LNCAP (cell line): ENCODE results near the gene CA10.

Experiments used
- TF ChIP-seq, protein P1 (sequence below): fragments of 450-650 bp; IDR thresholded peaks from 2 replicates; pipeline ENCODE4 v1.5.1; 2017; ENCODE audit warnings: mild to moderate bottlenecking

CA10 gene

DNA sequence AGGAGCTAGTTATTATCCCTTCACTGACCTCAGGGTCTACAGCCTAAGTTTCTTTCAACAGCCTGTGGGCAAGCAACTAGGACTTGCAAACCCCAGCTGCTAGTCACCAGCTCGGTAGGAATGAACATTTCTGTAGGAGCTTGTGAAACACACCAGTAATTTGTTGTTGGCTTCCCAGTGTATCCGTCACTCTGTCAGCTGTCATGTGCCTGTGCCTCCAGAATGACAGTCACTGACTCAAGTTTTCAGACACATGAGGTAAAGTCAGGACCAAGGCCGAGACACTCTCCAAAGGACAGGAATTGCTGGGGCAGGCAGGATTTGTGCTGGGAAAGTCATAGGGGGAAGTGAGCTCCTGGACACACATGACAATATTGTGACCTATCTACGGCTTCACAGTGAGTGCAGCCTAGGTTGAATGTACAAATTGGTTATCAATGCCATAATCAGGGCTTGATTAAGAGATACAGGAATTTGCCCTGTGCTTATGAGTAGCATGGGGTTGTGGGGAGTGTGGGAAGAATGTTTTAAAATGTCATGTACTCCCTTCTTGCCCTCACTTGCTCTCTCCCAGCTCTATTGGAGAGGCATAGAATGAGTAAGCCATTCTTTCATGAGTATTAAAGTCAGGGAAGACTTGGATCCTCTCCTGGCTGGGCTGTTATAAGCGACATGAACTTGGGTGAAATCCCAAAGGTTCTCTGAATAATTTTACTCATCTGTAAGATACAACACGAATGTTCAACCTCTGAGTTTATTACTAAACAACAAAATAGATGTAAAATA, 506.8 kb downstream of the CA10 start:
- TF ChIP-seq, protein P1, sequence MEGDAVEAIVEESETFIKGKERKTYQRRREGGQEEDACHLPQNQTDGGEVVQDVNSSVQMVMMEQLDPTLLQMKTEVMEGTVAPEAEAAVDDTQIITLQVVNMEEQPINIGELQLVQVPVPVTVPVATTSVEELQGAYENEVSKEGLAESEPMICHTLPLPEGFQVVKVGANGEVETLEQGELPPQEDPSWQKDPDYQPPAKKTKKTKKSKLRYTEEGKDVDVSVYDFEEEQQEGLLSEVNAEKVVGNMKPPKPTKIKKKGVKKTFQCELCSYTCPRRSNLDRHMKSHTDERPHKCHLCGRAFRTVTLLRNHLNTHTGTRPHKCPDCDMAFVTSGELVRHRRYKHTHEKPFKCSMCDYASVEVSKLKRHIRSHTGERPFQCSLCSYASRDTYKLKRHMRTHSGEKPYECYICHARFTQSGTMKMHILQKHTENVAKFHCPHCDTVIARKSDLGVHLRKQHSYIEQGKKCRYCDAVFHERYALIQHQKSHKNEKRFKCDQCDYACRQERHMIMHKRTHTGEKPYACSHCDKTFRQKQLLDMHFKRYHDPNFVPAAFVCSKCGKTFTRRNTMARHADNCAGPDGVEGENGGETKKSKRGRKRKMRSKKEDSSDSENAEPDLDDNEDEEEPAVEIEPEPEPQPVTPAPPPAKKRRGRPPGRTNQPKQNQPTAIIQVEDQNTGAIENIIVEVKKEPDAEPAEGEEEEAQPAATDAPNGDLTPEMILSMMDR, result no peak

DNA sequence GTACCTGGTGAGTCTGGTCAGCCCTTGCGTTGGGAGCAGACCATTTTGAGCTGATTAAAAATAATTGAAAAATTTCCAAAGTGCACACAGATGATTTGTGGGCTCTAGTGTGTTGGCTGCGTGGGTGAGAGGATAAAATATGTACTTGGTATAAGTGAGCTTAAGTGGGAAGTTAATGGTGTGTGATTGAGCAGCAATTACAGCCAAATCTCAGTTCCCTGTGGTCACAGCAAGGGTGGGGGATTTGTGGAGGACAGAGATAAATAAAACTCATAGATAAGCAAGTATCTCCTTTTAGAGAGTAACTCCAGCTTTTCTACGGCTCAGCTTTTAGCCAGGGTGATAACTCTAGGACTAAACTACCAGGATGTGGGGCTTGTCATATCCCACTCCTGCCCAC, 507.7 kb downstream of the CA10 start:
- TF ChIP-seq, protein P1, result no peak

DNA sequence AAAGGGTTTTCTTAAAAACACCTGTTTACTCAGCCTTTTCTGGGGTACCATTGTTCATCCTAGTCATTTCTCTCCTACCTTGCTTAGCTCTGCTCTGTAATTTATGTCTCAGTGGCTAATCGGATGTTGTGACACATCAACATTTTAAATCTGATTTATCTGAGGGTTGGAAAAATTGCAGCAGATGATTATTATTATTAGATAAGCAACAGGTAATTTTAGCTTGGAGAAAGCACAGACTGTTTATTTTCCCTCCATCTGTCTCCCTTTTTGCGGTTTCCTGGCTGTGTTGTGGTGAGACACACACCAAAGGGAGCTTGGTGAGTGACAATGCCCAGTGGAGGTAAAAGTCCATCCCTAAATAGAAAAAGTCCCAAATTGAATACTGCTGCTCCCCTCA, 508.3 kb downstream of the CA10 start:
- TF ChIP-seq, protein P1, result no peak

DNA sequence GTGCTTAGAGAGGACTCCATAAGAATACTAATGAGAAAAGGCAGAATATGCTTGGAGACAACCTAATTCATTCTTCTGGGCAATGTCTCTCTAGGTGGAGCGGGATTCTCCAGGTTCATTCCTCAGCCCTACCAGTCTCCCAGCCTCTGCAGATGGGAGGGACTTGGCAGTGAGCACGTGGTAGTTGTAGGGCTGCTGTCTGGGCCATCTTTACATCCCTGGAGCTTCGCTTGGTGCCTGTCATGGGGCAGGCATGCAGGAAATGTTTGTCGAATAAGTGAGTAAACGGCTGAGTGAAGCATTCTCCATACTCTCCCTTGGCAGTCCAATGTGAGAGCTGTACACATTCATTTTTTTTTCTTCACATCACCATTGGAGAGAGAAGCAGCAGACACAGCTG, 510.7 kb downstream of the CA10 start:
- TF ChIP-seq, protein P1, result no peak

DNA sequence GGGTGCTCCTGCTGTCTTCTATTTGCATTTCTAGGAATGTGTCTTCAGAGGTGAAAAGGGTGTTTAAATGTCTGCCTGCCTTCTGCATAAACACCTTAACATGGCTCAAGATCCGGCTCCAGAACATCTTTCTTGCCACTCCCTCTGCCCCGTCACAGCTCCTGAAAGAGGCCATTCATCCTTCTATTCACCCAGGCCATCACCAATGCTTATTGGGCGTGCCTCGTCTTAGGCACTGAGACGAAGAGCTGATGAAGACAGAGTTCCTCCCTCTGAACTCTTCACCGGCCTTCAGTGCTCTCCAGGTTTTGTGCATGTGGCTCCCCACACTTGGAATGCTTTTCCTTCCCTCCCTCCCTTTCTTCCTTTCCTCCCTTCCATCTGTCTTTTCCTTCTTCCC, 511.4 kb downstream of the CA10 start:
- TF ChIP-seq, protein P1, result no peak

DNA sequence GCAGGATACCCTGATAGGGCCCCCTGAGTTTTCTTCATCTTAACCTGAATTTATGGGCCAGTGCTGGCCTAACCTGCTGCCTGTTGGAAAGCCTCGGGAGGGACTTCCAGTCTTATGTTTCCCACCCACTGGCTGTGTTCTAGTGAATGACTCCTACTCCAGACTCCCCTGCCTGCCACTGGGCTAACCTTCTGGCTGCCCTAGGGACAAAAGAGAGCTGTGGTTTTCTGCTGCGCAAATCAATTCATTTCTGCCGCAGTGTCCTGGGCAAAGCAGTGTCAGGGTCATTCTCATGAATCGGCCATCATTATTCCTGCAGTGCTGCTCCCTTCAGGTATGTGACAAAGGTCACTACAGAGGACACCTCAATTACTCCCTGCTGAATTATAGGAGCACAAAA, 512.0 kb downstream of the CA10 start:
- TF ChIP-seq, protein P1, result no peak

DNA sequence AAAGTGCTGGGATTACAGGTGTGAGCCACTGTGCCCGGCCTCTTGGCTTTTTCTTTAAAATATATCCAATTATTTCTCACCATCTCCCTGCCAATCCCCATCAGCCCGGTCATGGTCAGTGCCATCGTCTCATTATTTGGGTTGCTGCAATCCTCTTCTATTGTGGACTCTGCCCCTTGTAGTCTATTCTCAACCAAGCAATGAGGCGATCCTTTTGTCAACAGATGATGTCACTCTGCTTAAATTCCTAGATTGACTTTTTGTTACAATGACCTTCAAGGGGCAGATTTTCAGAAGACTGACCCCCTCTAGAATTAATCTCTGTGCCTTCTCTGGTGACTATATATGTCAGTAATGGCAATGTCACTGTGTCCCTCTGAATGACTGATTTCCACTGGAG, 513.5 kb downstream of the CA10 start:
- TF ChIP-seq, protein P1, result no peak
